Kasumi-1 (cell line): ENCODE results near the gene SNPH.
"Not testable (repeated sequence)": the region's sequence is repeated elsewhere in the genome, so short reads cannot be mapped to it uniquely, and the experiment has no call there.

Experiments
- DNase-seq, 2 experiments: peaks; one replicate each; lab custom pipeline; 2025; lab: John Stamatoyannopoulos, UW

The SNPH gene

GRCh38 chr20:1337441-1337840 is 71.3 kb downstream of the SNPH start:
- no peak for DNase-seq

GRCh38 chr20:1338096-1338495 is 72.0 kb downstream of the SNPH start:
- no peak for DNase-seq

- no peak for DNase-seq
These were observed 72.7 kb downstream of the SNPH start for GRCh38 chr20:1338801-1339200.

DNA sequence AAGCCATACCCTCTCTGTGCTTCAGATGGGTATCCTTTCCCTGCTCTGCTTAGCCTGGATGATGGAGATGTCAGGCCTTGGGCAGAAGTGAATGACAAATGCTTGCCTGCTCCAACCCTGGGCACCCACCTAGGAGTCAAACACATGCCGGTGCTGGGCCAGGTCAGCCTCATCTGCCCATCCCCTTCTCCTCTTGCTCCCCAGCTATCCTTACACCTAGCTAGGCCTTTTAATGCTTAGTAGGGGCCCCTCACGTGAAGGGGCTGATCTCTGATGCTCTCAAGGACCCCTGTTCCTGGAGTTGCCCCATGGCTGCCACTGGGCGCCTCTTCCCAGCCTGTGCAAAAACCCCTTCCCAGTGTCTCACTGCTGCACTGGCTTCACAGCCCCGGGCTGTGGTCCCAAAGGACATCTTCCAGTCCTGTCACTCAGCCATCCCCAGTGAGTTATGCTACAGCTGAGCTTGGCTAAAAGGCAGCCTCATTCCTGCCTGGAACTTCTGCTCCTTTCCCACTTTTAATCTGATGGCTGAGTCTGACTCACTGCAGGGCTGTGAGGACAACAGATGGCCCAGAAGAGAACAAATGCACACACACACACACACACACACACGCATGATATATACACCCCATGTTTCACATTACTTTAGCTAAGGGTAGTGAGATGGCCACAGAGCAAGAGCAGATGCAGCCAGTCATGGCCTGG is 75.6 kb downstream of the SNPH start:
- DNase-seq, result peak; percentile 9 to 41

- DNase-seq, result not testable (repeated sequence)
These were observed 77.5 kb downstream of the SNPH start for GRCh38 chr20:1343446-1344124.

DNA sequence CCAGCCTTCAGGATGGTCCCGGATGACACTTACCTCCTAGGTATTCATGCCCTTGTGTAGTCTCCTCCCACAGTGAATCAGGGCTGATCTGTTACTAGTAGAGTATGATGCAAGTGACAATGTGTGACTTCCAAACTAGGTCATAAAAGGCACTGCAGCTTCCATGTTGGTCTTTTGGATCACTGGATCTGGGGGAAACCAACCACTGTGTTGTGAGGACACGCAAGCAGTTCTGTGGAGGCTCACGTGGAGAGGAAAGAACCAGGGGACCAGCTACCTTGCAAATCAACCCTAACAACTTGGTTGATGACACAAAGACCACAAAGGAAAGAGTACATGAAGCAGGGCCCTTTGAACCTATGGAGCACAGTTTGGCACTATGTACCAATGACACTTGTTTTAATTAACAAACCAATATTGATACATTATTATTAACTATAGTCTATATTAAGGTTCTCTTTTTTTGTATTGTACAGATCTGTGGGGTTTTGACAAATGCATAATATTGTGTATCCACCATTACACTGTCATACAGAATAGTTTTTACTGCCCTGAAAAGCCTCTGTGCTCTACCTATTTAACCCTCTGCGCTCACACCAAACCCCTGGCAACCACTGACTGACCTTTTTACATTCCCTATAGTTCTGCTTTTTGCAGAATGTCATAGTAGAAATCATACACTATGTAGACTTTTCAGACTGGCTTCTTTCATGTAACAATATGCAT is 79.1 kb downstream of the SNPH start:
- no peak for DNase-seq

GRCh38 chr20:1345756-1346093 is 79.6 kb downstream of the SNPH start:
- no peak for DNase-seq

GRCh38 chr20:1346315-1346969 is 80.3 kb downstream of the SNPH start:
- peak in 1 of 2 experiments; percentile 7 for DNase-seq

DNA sequence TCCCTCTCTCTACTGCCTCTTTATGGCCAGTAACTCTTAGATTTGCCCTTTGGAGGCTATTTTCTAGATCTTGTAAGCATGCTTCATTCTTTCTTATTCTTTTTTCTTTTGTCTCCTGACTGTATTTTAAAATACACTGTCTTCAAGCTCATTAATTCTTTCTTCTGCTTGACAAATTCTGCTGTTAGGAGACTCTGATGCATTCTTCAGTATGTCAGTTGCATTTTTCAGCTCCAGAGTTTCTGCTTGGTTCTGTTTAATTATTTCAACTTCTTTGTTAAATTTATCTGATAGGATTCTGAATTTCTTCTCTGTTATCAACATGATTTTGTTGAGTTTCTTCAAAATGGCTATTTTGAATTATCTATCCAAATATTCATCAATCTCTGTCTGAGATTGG is 87.9 kb downstream of the SNPH start:
- no peak for DNase-seq

- no peak for DNase-seq
These were observed 92.0 kb downstream of the SNPH start for GRCh38 chr20:1357921-1358671.
